Liver (tissue), 3 donors: ENCODE measurements around the gene DNAH7.
"Not testable (repeated sequence)": the region's sequence is repeated elsewhere in the genome, so short reads cannot be mapped to it uniquely, and the experiment has no call there.

Experiments
- ATF3 ChIP-seq: IDR thresholded peaks from 2 replicates; pipeline ENCODE4 v1.6.1; 2016; ENCODE audit warnings: antibody characterized with exemption
- EGR1 ChIP-seq, 2 donors: IDR thresholded peaks; 2 replicates each; pipeline ENCODE4 v1.6.1; 2016 to 2018; ENCODE audit warnings: antibody characterized with exemption in 2 of 2, low read depth in 2 of 2
- GABPA ChIP-seq, 2 donors: IDR thresholded peaks in 1 of 2; conservative IDR thresholded peaks in 1 of 2; 2 replicates each; pipeline ENCODE4 v1.6.1; 2016; ENCODE audit warnings: antibody characterized with exemption in 2 of 2, mild to moderate bottlenecking in 1 of 2, moderate library complexity in 1 of 2
- HNF4A ChIP-seq, 2 donors: conservative IDR thresholded peaks; 2 replicates each; pipeline ENCODE4 v1.6.1; 2016; ENCODE audit warnings: antibody characterized with exemption in 2 of 2, mild to moderate bottlenecking in 2 of 2
- HNF4G ChIP-seq: IDR thresholded peaks from 2 replicates; pipeline ENCODE4 v1.6.1; 2016; ENCODE audit warnings: antibody characterized with exemption
- JUND ChIP-seq, 2 donors: IDR thresholded peaks; 2 replicates each; pipeline ENCODE4 v1.6.1; 2016; ENCODE audit warnings: antibody characterized with exemption in 2 of 2
- MAX ChIP-seq: IDR thresholded peaks from 2 replicates; pipeline ENCODE4 v1.6.1; 2016; ENCODE audit warnings: antibody characterized with exemption
- RAD21 ChIP-seq, 2 donors: IDR thresholded peaks; 2 replicates each; pipeline ENCODE4 v1.6.1; 2016; ENCODE audit warnings: antibody characterized with exemption in 2 of 2, mild to moderate bottlenecking in 2 of 2
- RXRA ChIP-seq, 2 donors: IDR thresholded peaks; 2 replicates each; pipeline ENCODE4 v1.6.1; 2017 to 2018; ENCODE audit warnings: antibody characterized with exemption in 2 of 2, mild to moderate bottlenecking in 1 of 2
- TAF1 ChIP-seq: conservative IDR thresholded peaks from 2 replicates; pipeline ENCODE4 v1.6.1; 2016; ENCODE audit warnings: antibody characterized with exemption, mild to moderate bottlenecking
- TF ChIP-seq, protein P1 (sequence below): fragments of 150-350 bp; IDR thresholded peaks from 2 replicates; pipeline ENCODE4 v1.5.1; 2017; ENCODE audit warnings: improper control_type of control experiment, low read depth, low read length; ENCODE audit not compliant: missing input control
- TF ChIP-seq, protein P2 (sequence below): IDR thresholded peaks from 2 replicates; pipeline ENCODE4 v1.6.1; 2016; ENCODE audit warnings: antibody characterized with exemption, mild to moderate bottlenecking
- TF ChIP-seq, protein P3 (sequence below): IDR thresholded peaks from 2 replicates; pipeline ENCODE4 v1.6.1; 2016; ENCODE audit warnings: antibody characterized with exemption
- donor health status: healthy.
- donor health status: healthy.

DNA sequence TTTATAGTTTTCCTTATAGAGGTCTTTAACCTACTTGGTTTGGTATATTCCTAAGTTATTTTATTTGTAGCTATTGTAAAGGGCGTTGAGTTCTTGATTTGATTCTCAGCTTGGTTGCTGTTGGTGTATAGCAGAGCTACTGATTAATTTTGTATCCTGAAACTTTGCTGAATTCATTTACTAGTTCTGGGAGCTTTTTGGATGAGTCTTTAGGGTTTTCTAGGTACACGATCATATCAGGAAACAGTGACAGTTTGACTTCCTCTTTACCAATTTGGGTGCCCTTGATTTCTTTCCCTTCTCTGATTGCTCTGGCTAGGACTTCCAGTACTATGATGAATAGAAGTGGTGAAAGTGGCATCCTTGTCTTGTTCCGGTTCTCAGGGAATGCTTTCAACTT is 376.1 kb downstream of the DNAH7 start:
- TF ChIP-seq, protein P1, sequence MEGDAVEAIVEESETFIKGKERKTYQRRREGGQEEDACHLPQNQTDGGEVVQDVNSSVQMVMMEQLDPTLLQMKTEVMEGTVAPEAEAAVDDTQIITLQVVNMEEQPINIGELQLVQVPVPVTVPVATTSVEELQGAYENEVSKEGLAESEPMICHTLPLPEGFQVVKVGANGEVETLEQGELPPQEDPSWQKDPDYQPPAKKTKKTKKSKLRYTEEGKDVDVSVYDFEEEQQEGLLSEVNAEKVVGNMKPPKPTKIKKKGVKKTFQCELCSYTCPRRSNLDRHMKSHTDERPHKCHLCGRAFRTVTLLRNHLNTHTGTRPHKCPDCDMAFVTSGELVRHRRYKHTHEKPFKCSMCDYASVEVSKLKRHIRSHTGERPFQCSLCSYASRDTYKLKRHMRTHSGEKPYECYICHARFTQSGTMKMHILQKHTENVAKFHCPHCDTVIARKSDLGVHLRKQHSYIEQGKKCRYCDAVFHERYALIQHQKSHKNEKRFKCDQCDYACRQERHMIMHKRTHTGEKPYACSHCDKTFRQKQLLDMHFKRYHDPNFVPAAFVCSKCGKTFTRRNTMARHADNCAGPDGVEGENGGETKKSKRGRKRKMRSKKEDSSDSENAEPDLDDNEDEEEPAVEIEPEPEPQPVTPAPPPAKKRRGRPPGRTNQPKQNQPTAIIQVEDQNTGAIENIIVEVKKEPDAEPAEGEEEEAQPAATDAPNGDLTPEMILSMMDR = not testable (repeated sequence)
- TF ChIP-seq ATF3; TAF1; MAX; EGR1 (IDR thresholded peaks at IDR 0.05; ENCODE audit: low read depth in 2 of 2); JUND (IDR thresholded peaks at IDR 0.05); HNF4G; HNF4A (conservative IDR thresholded peaks at IDR 0.05); GABPA (IDR thresholded peaks at IDR 0.05 in 1 of 2, conservative IDR thresholded peaks at IDR 0.05 in 1 of 2); RAD21 (IDR thresholded peaks at IDR 0.05); RXRA (IDR thresholded peaks at IDR 0.05): not testable (repeated sequence)
- TF ChIP-seq, protein P2, sequence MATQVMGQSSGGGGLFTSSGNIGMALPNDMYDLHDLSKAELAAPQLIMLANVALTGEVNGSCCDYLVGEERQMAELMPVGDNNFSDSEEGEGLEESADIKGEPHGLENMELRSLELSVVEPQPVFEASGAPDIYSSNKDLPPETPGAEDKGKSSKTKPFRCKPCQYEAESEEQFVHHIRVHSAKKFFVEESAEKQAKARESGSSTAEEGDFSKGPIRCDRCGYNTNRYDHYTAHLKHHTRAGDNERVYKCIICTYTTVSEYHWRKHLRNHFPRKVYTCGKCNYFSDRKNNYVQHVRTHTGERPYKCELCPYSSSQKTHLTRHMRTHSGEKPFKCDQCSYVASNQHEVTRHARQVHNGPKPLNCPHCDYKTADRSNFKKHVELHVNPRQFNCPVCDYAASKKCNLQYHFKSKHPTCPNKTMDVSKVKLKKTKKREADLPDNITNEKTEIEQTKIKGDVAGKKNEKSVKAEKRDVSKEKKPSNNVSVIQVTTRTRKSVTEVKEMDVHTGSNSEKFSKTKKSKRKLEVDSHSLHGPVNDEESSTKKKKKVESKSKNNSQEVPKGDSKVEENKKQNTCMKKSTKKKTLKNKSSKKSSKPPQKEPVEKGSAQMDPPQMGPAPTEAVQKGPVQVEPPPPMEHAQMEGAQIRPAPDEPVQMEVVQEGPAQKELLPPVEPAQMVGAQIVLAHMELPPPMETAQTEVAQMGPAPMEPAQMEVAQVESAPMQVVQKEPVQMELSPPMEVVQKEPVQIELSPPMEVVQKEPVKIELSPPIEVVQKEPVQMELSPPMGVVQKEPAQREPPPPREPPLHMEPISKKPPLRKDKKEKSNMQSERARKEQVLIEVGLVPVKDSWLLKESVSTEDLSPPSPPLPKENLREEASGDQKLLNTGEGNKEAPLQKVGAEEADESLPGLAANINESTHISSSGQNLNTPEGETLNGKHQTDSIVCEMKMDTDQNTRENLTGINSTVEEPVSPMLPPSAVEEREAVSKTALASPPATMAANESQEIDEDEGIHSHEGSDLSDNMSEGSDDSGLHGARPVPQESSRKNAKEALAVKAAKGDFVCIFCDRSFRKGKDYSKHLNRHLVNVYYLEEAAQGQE = not testable (repeated sequence)
- TF ChIP-seq, protein P3, sequence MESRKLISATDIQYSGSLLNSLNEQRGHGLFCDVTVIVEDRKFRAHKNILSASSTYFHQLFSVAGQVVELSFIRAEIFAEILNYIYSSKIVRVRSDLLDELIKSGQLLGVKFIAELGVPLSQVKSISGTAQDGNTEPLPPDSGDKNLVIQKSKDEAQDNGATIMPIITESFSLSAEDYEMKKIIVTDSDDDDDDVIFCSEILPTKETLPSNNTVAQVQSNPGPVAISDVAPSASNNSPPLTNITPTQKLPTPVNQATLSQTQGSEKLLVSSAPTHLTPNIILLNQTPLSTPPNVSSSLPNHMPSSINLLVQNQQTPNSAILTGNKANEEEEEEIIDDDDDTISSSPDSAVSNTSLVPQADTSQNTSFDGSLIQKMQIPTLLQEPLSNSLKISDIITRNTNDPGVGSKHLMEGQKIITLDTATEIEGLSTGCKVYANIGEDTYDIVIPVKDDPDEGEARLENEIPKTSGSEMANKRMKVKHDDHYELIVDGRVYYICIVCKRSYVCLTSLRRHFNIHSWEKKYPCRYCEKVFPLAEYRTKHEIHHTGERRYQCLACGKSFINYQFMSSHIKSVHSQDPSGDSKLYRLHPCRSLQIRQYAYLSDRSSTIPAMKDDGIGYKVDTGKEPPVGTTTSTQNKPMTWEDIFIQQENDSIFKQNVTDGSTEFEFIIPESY = not testable (repeated sequence)
